Natural killer cell (primary cell): Measurements from ENCODE around the gene POLRMT. TPM values are rescaled to one million over a fixed set of nuclear protein-coding genes. Genes with fewer than 3 reads are reported as not detected.
"Not testable (repeated sequence)": the region's sequence is repeated elsewhere in the genome, so short reads cannot be mapped to it uniquely, and the experiment has no call there.

Source experiments
- ATAC-seq, 3 donors: fragments of 150-1000 bp in 2 of 3; fragments of 200-7000 bp in 1 of 3; cut with Tn5 transposase; 1 replicate in 1 of 3; 2 replicates in 2 of 3; pipeline ENCODE4 v1.10.0; 2021; ENCODE audit warnings: mild to moderate bottlenecking in 2 of 3, moderate library complexity in 2 of 3
- DNase-seq, 2 donors: peaks; one replicate each; pipeline versions ENCODE4 v3.0.0 to v3.0.0-alpha.2; 2013 to 2021; ENCODE audit warnings: mixed read lengths in 1 of 2
- H3K27ac ChIP-seq: one replicate; pipeline ENCODE4 v1.5.1; 2013; ENCODE audit warnings: mild to moderate bottlenecking, low read length
- H3K27me3 ChIP-seq: one replicate; pipeline ENCODE4 v1.6.1; 2013; ENCODE audit warnings: low read length; ENCODE audit not compliant: control insufficient read depth, insufficient read depth
- H3K36me3 ChIP-seq: one replicate; pipeline ENCODE4 v1.6.1; 2013; ENCODE audit warnings: low read length; ENCODE audit not compliant: control insufficient read depth, insufficient read depth
- H3K4me1 ChIP-seq: one replicate; pipeline ENCODE4 v1.6.1; 2013; ENCODE audit warnings: low read length; ENCODE audit not compliant: control insufficient read depth, insufficient read depth
- H3K4me3 ChIP-seq: one replicate; pipeline ENCODE4 v1.5.1; 2013; ENCODE audit warnings: low read length
- H3K9me3 ChIP-seq: one replicate; pipeline ENCODE4 v1.6.1; 2013; ENCODE audit warnings: low read length; ENCODE audit not compliant: control insufficient read depth, insufficient read depth
- H3K27ac Mint-ChIP-seq, 2 donors: one replicate each; pipeline ENCODE4 v1.8.0; 2022; ENCODE audit warnings: mild to moderate bottlenecking in 2 of 2, mixed read lengths in 2 of 2, moderate library complexity in 1 of 2
- H3K27me3 Mint-ChIP-seq, 2 donors: one replicate each; pipeline ENCODE4 v1.8.0; 2022; ENCODE audit warnings: low read depth in 2 of 2, mixed read lengths in 2 of 2
- H3K36me3 Mint-ChIP-seq: one replicate; pipeline ENCODE4 v1.8.0; 2022; ENCODE audit warnings: mixed read lengths
- H3K4me1 Mint-ChIP-seq, 2 donors: one replicate each; pipeline ENCODE4 v1.8.0; 2022; ENCODE audit warnings: mixed read lengths in 2 of 2
- H3K4me3 Mint-ChIP-seq: one replicate; pipeline ENCODE4 v1.8.0; 2022; ENCODE audit warnings: mild to moderate bottlenecking, moderate library complexity, mixed read lengths
- H3K9me3 Mint-ChIP-seq, 2 donors: one replicate each; pipeline ENCODE4 v1.8.0; 2022; ENCODE audit warnings: mixed read lengths in 2 of 2
- WGBS: methylation state at CpG from one replicate; pipeline ENCODE4 v1.1.7; 2013; ENCODE audit warnings: missing lambda C conversion rate; ENCODE audit not compliant: insufficient coverage; 5-methylcytosine and 5-hydroxymethylcytosine counted together
- intact Hi-C: fragments of 100-400 bp; cut with micrococcal nuclease; formaldehyde crosslinking; loops from one replicate; pipeline ENCODE4 v1.14.2; 2022
- total RNA-seq, 4 donors: library from RNA; stranded (reverse); fragments of 120-200 nt in 1 of 4; gene quantifications; one replicate each; pipeline versions ENCODE4 v1.2.3 to v1.2.4, GENCODE V29; 2013 to 2022
- TF ChIP-seq, protein P1 (sequence below): fragments of 200-600 bp; IDR thresholded peaks from one replicate; pipeline ENCODE4 v1.8.0; 2022; ENCODE audit warnings: antibody characterized with exemption

The POLRMT gene
- total RNA-seq, 3 donors from 2014 or later (not counting 1 experiment from before 2014, with no cell fraction given): 57.2 to 58.5 (median 57.6) TPM

DNA sequence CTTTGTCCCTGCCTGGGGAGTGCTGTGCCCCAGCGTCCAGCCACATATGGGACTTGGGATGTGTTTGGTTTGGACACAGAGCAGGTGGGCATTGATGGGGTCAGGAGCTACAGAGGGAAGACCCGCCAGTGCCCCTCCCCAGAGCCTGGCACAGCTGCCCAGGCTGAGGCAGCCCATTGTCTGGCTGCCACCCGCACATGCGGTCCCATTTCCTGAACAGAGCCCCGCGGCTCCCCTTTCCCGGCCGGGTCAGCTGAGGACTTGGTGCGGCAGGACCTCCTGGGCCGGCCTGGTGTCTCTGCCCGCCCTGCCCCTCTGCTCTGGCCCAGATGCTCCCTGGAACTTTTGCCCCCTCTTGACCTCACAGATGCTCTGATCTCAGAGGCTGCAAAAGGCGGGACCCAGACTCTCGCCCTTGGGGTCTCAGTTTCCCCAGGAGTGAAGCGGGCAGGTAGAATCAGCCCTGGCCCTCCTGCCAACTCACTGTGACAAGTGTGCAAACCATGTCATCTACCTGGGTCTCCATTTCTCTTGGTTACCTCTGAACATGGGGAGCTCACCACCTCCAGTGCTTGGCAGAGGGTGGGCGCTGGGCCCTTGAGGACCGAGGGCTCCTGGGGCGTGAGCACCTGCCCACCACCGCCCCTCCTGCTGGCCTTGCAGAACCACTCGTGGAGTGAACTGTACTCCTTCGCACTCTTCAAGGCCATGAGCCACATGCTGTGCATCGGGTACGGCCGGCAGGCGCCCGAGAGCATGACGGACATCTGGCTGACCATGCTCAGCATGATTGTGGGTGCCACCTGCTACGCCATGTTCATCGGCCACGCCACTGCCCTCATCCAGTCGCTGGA is 25.8 kb downstream of the POLRMT start:
- ATAC-seq (no peak), DNase-seq (no peak)
- Mint-ChIP-seq H3K36me3 (no peaks in the 10 kb centered on the region), H3K4me3 (no peak overlapping the region), H3K9me3 (peaks cover 0 to 1% of the 10 kb centered on the region in 2 donors), H3K27ac (no peak overlapping the region), H3K4me1 (peaks cover 12 to 16% of the 10 kb centered on the region in 2 donors), H3K27me3 (no peaks in the 10 kb centered on the region)
- Histone ChIP-seq H3K4me1 (peaks cover 45% of the 10 kb centered on the region), H3K4me3 (no peak overlapping the region), H3K27me3 (no peaks in the 10 kb centered on the region), H3K9me3 (no peaks in the 10 kb centered on the region), H3K27ac (no peak overlapping the region), H3K36me3 (no peaks in the 10 kb centered on the region)
- WGBS: 88% methylated on average over 30 of the region's 30 CpGs
- TF ChIP-seq, protein P1, sequence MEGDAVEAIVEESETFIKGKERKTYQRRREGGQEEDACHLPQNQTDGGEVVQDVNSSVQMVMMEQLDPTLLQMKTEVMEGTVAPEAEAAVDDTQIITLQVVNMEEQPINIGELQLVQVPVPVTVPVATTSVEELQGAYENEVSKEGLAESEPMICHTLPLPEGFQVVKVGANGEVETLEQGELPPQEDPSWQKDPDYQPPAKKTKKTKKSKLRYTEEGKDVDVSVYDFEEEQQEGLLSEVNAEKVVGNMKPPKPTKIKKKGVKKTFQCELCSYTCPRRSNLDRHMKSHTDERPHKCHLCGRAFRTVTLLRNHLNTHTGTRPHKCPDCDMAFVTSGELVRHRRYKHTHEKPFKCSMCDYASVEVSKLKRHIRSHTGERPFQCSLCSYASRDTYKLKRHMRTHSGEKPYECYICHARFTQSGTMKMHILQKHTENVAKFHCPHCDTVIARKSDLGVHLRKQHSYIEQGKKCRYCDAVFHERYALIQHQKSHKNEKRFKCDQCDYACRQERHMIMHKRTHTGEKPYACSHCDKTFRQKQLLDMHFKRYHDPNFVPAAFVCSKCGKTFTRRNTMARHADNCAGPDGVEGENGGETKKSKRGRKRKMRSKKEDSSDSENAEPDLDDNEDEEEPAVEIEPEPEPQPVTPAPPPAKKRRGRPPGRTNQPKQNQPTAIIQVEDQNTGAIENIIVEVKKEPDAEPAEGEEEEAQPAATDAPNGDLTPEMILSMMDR: no peak
- intact Hi-C loops: no loop called here

DNA sequence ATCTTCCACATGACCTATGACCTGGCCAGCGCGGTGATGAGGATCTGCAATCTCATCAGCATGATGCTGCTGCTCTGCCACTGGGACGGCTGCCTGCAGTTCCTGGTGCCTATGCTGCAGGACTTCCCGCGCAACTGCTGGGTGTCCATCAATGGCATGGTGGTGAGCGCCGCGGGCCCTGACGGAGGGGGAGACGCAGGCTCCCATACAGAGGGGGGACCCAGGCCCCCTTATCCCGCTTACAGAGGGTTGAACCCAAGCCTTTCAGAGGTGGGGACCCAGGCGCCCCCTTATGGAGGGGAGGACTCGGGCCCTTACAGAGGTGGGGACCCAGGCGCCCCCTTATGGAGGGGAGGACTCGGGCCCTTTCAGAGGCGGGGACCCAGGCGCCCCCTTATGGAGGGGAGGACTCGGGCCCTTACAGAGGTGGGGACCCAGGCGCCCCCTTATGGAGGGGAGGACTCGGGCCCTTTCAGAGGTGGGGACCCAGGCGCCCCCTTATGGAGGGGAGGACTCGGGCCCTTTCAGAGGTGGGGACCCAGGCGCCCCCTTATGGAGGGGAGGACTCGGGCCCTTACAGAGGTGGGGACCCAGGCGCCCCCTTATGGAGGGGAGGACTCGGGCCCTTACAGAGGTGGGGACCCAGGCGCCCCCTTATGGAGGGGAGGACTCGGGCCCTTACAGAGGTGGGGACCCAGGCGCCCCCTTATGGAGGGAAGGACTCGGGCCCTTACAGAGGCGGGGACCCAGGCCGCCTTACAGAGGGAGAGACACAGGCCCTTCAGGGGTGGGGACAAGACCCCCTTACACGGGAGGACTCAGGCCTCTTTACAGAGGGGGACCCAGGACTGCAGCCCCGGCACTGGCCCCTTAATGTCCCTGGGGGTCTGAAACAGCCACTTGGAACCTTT is 28.0 kb downstream of the POLRMT start:
- peak overlapping the region; percentile 53 for H3K4me3 Mint-ChIP-seq

DNA sequence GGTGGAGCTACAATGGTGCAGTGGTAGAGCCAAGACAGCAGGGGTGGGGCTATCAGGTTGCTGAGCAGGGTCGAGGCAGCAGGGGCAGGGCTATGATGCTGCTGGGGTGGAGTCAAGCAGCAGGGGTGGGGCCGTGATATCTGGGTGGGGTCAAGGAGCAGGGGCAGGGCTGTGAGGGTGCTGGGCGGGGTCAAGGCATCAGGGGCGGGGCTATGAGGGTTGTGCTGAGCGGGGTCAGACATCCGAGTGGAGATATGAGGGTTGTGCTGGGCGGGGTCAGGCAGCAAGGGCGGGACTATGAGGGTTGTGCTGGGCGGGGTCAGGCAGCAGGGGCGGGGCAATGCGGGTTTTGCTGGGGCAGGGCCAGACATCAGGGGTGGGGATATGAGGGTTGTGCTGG is 29.0 kb downstream of the POLRMT start:
- no peak overlapping the region for H3K4me3 Mint-ChIP-seq
- peak; percentile 44 to 73 (median 70) for ATAC-seq
- H3K36me3 Mint-ChIP-seq: no peaks in the 10 kb centered on the region
- Histone ChIP-seq H3K9me3 (no peaks in the 10 kb centered on the region), H3K27me3 (no peaks in the 10 kb centered on the region), H3K36me3 (no peaks in the 10 kb centered on the region), H3K4me3 (no peak overlapping the region), H3K4me1 (peaks cover 17% of the 10 kb centered on the region), H3K27ac (no peak overlapping the region)
- WGBS: 85% methylated on average over 11 of the region's 11 CpGs
- H3K27ac Mint-ChIP-seq: no peak overlapping the region
- intact Hi-C loops: no loop called here
- peaks cover 0 to 3% of the 10 kb centered on the region in 2 donors for H3K9me3 Mint-ChIP-seq
- TF ChIP-seq, protein P1: no peak
- H3K4me1 Mint-ChIP-seq: no peaks in the 10 kb centered on the region
- DNase-seq: peak in 1 of 2 donors; percentile 56
- no peaks in the 10 kb centered on the region for H3K27me3 Mint-ChIP-seq

More for the DNA sequence above, 28.0 kb downstream of the POLRMT start:
- H3K4me1 Mint-ChIP-seq, H3K27me3 Mint-ChIP-seq, H3K36me3 Mint-ChIP-seq, H3K36me3 ChIP-seq, H3K27ac Mint-ChIP-seq, H3K27ac ChIP-seq, H3K9me3 Mint-ChIP-seq, DNase-seq, H3K27me3 ChIP-seq, ATAC-seq, H3K9me3 ChIP-seq, intact Hi-C loops: not testable (repeated sequence)
- H3K4me1 ChIP-seq: peaks cover 26% of the 10 kb centered on the region
- H3K4me3 ChIP-seq: peak overlapping the region; percentile 23
- 60% methylated on average over 15 of the region's 34 CpGs for WGBS

DNA sequence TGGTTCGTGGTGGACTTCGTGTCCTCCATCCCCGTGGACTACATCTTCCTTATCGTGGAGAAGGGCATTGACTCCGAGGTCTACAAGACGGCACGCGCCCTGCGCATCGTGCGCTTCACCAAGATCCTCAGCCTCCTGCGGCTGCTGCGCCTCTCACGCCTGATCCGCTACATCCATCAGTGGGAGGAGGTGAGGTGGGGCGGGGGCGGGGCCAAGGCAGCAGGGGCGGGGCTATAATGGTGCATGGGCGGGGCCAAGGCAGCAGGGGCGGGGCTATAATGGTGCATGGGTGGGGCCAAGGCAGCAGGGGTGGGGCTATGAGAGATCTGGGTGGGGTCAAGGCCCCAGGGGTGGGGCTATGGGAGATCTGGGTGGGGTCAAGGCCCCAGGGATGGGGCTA is 29.6 kb downstream of the POLRMT start:
- 93% methylated on average over 20 of the region's 20 CpGs for WGBS
- H3K27me3 Mint-ChIP-seq, intact Hi-C loops: not testable (repeated sequence)

DNA sequence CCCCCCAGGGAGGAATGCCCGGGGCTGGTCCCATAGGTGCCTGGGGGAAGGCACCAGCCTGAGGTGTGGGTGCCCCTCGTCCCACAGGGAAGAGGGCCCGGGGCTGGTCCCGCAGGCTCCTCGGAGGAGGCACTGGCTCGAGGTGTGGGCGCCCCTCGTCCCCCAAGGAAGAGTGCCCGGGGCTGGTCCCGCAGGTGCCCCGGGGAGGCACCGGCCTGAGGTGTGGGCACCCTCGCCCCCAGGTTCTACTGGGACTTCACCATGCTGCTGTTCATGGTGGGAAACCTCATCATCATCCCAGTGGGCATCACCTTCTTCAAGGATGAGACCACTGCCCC is 30.1 kb downstream of the POLRMT start:
- H3K4me3 Mint-ChIP-seq, DNase-seq, ATAC-seq, H3K4me3 ChIP-seq, H3K9me3 ChIP-seq, H3K9me3 Mint-ChIP-seq, H3K4me1 Mint-ChIP-seq, H3K27ac ChIP-seq, H3K36me3 ChIP-seq, intact Hi-C loops, H3K27ac Mint-ChIP-seq, H3K4me1 ChIP-seq, H3K27me3 Mint-ChIP-seq, H3K27me3 ChIP-seq, H3K36me3 Mint-ChIP-seq: not testable (repeated sequence)
- 89% methylated on average over 13 of the region's 13 CpGs for WGBS

More for the DNA sequence above, 29.6 kb downstream of the POLRMT start:
- not testable (repeated sequence) for H3K27ac ChIP-seq, H3K4me1 Mint-ChIP-seq, H3K36me3 Mint-ChIP-seq, H3K27ac Mint-ChIP-seq, H3K4me3 ChIP-seq, H3K9me3 ChIP-seq, H3K36me3 ChIP-seq, H3K9me3 Mint-ChIP-seq, H3K27me3 ChIP-seq, DNase-seq, H3K4me3 Mint-ChIP-seq
- H3K4me1 ChIP-seq: peaks cover 11% of the 10 kb centered on the region
- ATAC-seq: peak; percentile 56 to 75 (median 74)
